C4-2B (cell line): ENCODE results near the gene MR1.

ENCODE experiments used
- ZFX ChIP-seq: fragments of 450-650 bp; IDR thresholded peaks from 2 replicates; pipeline ENCODE4 v1.6.1; 2017
- TF ChIP-seq, protein P1 (sequence below): fragments of 450-650 bp; conservative IDR thresholded peaks from 2 replicates; pipeline ENCODE4 v1.5.1; 2017; ENCODE audit warnings: mild to moderate bottlenecking

GRCh38 chr1:181060066-181060465 lies 26.3 kb downstream of the MR1 start:
- TF ChIP-seq, protein P1, sequence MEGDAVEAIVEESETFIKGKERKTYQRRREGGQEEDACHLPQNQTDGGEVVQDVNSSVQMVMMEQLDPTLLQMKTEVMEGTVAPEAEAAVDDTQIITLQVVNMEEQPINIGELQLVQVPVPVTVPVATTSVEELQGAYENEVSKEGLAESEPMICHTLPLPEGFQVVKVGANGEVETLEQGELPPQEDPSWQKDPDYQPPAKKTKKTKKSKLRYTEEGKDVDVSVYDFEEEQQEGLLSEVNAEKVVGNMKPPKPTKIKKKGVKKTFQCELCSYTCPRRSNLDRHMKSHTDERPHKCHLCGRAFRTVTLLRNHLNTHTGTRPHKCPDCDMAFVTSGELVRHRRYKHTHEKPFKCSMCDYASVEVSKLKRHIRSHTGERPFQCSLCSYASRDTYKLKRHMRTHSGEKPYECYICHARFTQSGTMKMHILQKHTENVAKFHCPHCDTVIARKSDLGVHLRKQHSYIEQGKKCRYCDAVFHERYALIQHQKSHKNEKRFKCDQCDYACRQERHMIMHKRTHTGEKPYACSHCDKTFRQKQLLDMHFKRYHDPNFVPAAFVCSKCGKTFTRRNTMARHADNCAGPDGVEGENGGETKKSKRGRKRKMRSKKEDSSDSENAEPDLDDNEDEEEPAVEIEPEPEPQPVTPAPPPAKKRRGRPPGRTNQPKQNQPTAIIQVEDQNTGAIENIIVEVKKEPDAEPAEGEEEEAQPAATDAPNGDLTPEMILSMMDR = no peak
- TF ChIP-seq ZFX = no peak
